Measurements from ENCODE around the gene CAMSAP1.
"Not testable (repeated sequence)": the region's sequence is repeated elsewhere in the genome, so short reads cannot be mapped to it uniquely, and the experiment has no call there.

CAMSAP1 gene

DNA sequence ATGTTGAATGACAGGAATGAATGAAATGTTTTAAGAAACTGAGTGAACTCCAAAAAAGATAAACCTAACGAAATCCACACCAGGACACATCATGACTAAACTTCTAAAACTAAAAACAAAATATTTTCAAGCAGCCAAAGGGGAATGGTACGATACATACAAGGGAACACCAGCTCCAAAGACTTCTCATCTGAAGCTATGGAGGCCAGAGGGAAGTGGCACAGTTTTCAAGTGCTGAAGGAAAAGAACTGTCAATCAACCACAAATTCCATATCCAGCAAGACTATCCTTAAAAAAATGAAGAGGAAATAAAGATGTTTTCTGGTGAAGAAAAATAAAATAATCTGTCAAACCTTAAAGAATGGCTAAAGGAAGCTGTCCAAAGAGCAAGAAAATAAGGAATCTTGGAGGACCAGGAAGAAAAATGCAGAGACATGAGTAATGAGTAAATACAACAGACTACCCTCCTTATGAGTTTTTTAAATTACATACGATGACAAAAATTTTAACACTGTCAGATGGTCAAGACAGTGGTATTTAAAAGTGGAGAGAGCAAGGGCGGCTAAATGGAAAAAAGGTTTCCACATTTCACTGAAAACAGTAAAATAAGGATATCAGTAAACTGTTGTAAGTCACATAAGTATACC lies 12.0 kb downstream of the CAMSAP1 start:
- TF ChIP-seq ZFX (IDR thresholded peaks at IDR 0.05): no peak
- TF ChIP-seq, protein P1, sequence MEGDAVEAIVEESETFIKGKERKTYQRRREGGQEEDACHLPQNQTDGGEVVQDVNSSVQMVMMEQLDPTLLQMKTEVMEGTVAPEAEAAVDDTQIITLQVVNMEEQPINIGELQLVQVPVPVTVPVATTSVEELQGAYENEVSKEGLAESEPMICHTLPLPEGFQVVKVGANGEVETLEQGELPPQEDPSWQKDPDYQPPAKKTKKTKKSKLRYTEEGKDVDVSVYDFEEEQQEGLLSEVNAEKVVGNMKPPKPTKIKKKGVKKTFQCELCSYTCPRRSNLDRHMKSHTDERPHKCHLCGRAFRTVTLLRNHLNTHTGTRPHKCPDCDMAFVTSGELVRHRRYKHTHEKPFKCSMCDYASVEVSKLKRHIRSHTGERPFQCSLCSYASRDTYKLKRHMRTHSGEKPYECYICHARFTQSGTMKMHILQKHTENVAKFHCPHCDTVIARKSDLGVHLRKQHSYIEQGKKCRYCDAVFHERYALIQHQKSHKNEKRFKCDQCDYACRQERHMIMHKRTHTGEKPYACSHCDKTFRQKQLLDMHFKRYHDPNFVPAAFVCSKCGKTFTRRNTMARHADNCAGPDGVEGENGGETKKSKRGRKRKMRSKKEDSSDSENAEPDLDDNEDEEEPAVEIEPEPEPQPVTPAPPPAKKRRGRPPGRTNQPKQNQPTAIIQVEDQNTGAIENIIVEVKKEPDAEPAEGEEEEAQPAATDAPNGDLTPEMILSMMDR (conservative IDR thresholded peaks at IDR 0.05): no peak
- H3K27ac ChIP-seq: no peak overlapping the region

- H3K27ac ChIP-seq: no peak overlapping the region
- TF ChIP-seq, protein P1 (conservative IDR thresholded peaks at IDR 0.05): no peak
Observed at GRCh38 chr9:135893104-135893503, 14.2 kb downstream of the CAMSAP1 start.

- not testable (repeated sequence) for H3K27ac ChIP-seq
Observed at GRCh38 chr9:135892327-135892726, 15.0 kb downstream of the CAMSAP1 start.

- no peak overlapping the region for H3K27ac ChIP-seq
- TF ChIP-seq, protein P1 (conservative IDR thresholded peaks at IDR 0.05): no peak
- TF ChIP-seq ZFX (IDR thresholded peaks at IDR 0.05): no peak
Observed at GRCh38 chr9:135891027-135891631, 16.2 kb downstream of the CAMSAP1 start.

- no peak overlapping the region for H3K27ac ChIP-seq
- TF ChIP-seq, protein P1 (conservative IDR thresholded peaks at IDR 0.05): no peak
- TF ChIP-seq ZFX (IDR thresholded peaks at IDR 0.05): no peak
Observed at GRCh38 chr9:135890190-135891026, 16.9 kb downstream of the CAMSAP1 start.

DNA sequence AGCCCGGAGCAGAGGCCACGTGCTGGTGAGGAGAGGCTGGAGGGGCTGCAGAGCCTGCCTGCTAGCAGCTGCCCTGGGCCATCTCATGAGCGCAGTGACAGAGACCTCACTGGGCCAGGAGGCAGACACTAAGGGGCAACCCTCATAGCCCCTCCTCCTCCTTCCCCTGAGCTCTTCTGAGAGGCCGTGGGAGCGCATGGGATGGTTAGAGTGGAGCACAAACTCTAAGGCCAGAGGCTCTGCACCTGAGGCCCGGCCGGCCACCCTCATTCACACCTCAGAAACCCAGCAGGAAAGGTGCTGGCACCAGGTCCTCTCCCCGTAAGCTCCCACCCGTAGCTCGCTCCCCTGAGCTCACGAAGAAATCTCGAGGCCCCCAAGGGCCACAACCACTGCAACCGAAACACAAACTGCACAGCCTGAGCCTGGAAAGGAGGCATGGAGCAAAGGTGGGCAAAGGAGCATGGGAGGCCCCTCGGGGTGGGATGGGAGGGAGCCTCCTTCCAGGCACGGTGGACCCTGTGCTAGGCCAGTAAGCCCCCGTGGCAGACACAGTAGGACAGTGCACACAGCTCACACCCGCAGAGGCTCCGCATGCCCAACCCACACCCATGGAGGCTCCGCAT lies 17.7 kb downstream of the CAMSAP1 start:
- TF ChIP-seq, protein P1 (conservative IDR thresholded peaks at IDR 0.05): no peak
- no peak for TF ChIP-seq ZFX (IDR thresholded peaks at IDR 0.05)
- no peak overlapping the region for H3K27ac ChIP-seq

- H3K27ac ChIP-seq: no peak overlapping the region; the same call in 1 of the 2 replicates
- TF ChIP-seq, protein P1 (conservative IDR thresholded peaks at IDR 0.05): no peak
- TF ChIP-seq ZFX (IDR thresholded peaks at IDR 0.05): no peak
Observed at GRCh38 chr9:135888766-135889394, 18.5 kb downstream of the CAMSAP1 start.

Data from C4-2B (cell line).